ENCODE measurements around the gene MRPL20. TPM values are rescaled to one million over a fixed set of nuclear protein-coding genes. Genes with fewer than 3 reads are reported as not detected.

Gene MRPL20
- total and polyA plus RNA-seq, 9 of the 15 experiments (the other 6 are each of a cell fraction or from before 2014, with no cell fraction given) = 180 to 671 (median 229) TPM

GRCh38 chr1:1406821-1407635 lies at the start of gene MRPL20 (continued):
- TF ChIP-seq MXD1 (CRISPR knock-in tag; IDR thresholded peaks at IDR 0.05; ENCODE audit: borderline replicate concordance, poor library complexity, severe bottlenecking) (no peak), KDM4B (IDR thresholded peaks at IDR 0.05; ENCODE audit: borderline replicate concordance in 2 of 2, low read depth in 1 of 2) (peak in 1 of 2 experiments; percentile 100; a peak in 2 of 4 replicates), RNF219 (CRISPR knock-in tag; IDR thresholded peaks at IDR 0.05) (no peak), AFF1 (IDR thresholded peaks at IDR 0.05; ENCODE audit: low read depth in 1 of 2, partially characterized antibody in 2 of 2) (peak in 1 of 2 experiments; percentile 68), ZKSCAN8 (CRISPR knock-in tag; IDR thresholded peaks at IDR 0.05) (no peak), MXI1 (IDR thresholded peaks at IDR 0.05; ENCODE audit: low read depth, low read length) (peak; percentile 89), ZBTB8A (IDR thresholded peaks at IDR 0.05; ENCODE audit: partially characterized antibody) (no peak), JUN (IDR thresholded peaks at IDR 0.05; ENCODE audit: borderline replicate concordance, low read depth, low read length) (peak; percentile 63; the same call in 1 of the 2 replicates), JUN (CRISPR knock-in tag; IDR thresholded peaks at IDR 0.05; ENCODE audit: borderline replicate concordance) (peak; percentile 91; the same call in 1 of the 2 replicates), ZNF586 (CRISPR knock-in tag; conservative IDR thresholded peaks at IDR 0.05) (no peak), FOXP4 (CRISPR knock-in tag; IDR thresholded peaks at IDR 0.05; ENCODE audit: borderline replicate concordance) (0 out of 2 replicates have a peak, but pooled peaks have one; percentile 48), EHMT2 (IDR thresholded peaks at IDR 0.05) (no peak), KLF6 (CRISPR knock-in tag; IDR thresholded peaks at IDR 0.05; ENCODE audit: borderline replicate concordance) (no peak; the same call in 1 of the 2 replicates), PURB (CRISPR knock-in tag; IDR thresholded peaks at IDR 0.05; ENCODE audit: low read depth) (no peak), ZNF436 (CRISPR knock-in tag; IDR thresholded peaks at IDR 0.05) (0 out of 2 replicates have a peak, but pooled peaks have one; percentile 35), ARID1B (IDR thresholded peaks at IDR 0.05) (0 out of 2 replicates have a peak, but pooled peaks have one; percentile 6), ERF (CRISPR knock-in tag; IDR thresholded peaks at IDR 0.05) (no peak), MCM7 (IDR thresholded peaks at IDR 0.05) (no peak)
